Middle frontal gyrus (tissue), 1 donor: ENCODE results near the gene PLAGL1.
"Not testable (repeated sequence)": the region's sequence is repeated elsewhere in the genome, so short reads cannot be mapped to it uniquely, and the experiment has no call there.

Experiments
- DNase-seq: peaks from one replicate; pipeline ENCODE4 v3.0.0-alpha.2; 2015; ENCODE audit warnings: low spot score; ENCODE audit errors: extremely low spot score

PLAGL1 gene

GRCh38 chr6:144009628-144010027 is 1.6 kb upstream of the PLAGL1 start:
- not testable (repeated sequence) for DNase-seq

DNA sequence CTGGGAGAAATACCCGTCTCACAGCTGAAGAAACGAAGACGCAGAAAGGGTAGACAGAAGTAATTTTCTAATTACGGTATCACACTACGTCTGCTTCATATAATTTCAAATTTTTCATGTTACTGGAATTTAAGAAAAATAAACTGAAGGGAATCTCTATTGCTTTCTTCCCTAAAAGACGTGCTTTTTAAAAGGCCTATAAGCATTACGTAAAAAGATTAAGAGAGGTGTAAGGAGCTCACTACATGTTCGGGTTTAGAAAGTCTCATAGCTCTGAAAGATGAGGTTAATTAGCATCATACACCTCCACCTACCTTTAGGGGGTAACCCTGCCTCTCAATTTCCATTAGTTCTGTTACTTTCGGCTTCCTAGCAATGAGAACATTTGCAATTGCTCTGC is 787 bp upstream of the PLAGL1 start:
- no peak for DNase-seq

DNA sequence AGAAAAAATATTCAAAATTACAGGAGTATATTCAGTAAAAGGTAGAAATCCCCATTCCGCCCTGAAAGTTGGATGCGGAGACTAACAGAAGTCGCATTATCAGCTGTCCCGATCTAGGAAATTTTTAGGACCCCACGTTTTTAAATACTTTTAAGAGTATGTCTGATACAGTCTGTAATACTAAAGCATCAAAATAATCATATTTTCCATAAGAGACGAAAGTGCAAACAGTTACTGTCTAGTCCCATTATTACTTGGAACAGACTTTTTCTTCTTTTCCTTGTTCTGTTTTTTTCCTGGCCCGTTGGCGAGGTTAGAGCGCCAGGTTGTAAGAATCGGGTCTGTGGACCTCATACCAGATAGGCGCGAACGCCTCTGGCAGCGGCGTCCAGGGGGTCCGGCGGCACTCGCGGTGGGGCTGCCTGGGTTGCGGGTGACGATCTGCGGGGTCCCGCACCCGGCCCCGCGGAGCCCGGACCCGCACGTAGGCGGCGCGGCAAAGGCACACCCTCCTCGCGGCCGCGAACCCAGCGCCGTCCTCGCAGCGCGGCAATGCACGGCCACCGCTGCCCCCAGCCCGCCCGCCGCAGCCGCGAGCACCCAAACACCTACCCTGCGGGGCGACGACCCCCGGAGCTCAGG is 460 bp downstream of the PLAGL1 start:
- no peak for DNase-seq

- no peak for DNase-seq
Observed at GRCh38 chr6:144006736-144007477, 1.2 kb downstream of the PLAGL1 start.

DNA sequence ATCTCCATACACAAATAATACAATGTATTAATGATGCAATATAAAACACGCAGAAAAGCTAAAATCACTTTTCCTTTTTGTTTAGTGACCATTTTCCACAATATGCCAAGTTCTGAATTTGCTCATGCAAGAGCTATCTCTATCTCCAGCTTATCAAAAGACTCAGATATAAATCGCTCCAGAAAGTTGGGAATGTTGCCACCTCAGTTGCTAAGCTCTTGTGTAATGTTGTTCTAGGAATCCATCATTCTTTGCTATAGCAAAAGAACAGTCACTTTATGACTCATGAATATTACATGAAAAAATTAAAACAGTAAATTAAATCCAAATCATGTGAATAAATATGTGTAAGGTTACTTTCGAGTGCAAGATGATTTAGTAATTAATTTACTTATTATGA is 8.7 kb downstream of the PLAGL1 start:
- DNase-seq: no peak

GRCh38 chr6:143998686-143999085 is 9.4 kb downstream of the PLAGL1 start:
- DNase-seq: no peak

GRCh38 chr6:143993965-143994646 is 14.0 kb downstream of the PLAGL1 start:
- DNase-seq: no peak

DNA sequence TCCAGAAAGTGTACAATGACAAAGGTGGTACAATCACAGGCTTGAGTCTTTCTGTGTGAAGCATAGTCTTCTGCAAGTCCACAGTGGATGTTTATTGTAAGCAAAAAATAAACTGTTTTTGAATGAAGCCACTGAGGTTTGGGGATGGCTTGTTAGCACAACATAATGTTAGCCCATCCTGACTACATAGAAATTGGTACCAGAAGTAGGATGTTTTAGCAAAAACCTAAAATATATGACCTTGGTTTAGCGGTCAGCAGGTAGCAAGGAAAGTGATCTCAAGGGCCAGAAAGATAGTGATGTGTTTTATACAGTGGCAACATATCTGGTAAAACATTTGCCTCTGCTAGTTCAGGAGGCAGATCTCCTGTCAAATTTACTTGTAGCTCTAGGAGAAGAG is 15.8 kb downstream of the PLAGL1 start:
- no peak for DNase-seq

GRCh38 chr6:143986463-143987065 is 21.5 kb downstream of the PLAGL1 start:
- DNase-seq: no peak

GRCh38 chr6:143984666-143985065 is 23.4 kb downstream of the PLAGL1 start:
- DNase-seq: no peak

GRCh38 chr6:143982968-143983367 is 25.1 kb downstream of the PLAGL1 start:
- DNase-seq: no peak

DNA sequence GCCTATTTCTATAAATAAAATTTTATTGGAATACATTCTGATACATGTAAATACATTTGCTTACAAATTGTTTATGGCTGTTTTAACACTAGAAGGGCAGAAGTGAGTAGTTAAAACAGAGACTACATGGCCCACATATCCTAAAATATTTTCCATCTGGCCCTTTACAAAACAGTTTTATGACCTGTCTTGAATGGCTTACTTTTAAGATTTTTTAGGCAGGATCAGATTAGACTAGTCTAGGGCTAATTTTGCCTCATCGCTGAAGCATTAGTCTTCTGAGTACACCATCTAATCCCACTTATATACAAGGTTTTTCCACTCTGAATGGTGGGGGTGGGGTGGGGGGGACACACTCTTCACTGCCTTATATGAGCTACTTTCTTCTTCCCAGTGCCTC is 27.1 kb downstream of the PLAGL1 start:
- no peak for DNase-seq

GRCh38 chr6:143976806-143977349 is 31.2 kb downstream of the PLAGL1 start:
- no peak for DNase-seq

- no peak for DNase-seq
Observed at GRCh38 chr6:143974089-143974488, 34.0 kb downstream of the PLAGL1 start.

- DNase-seq: no peak
Observed at GRCh38 chr6:143973097-143973966, 34.7 kb downstream of the PLAGL1 start.

DNA sequence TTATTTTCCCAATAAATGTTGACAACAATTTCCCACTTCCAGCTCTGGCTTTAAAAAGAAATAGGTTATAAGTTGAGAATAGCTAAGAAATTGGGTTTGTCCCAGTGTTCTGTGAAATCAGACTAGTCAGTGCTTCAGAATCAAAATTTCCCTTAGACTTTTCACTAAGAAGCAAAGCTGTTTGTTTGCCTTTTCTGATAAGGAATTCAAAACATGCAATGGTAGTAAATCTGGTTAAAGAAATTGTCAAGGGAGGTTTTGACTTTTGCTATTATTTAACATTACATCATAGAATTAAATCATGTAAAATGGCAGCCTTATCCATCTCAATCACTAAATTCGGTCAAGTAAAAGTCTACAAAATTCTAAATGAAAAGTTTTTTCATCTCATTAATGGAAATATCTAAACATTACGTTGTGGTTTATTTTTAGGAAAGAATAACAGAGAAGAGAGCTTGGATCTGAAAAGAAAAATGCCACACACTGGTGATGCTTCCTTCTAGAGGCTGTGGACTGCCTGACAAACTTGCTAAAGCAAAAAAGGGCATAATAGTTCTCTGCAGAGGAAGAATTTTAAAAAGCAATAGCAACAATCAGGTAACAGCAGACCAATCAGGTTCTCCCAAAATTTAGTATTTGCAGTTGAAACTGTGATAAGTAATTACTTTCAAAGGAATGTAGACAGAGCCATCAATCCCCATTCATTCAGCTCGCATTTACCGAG is 36.4 kb downstream of the PLAGL1 start:
- no peak for DNase-seq

DNA sequence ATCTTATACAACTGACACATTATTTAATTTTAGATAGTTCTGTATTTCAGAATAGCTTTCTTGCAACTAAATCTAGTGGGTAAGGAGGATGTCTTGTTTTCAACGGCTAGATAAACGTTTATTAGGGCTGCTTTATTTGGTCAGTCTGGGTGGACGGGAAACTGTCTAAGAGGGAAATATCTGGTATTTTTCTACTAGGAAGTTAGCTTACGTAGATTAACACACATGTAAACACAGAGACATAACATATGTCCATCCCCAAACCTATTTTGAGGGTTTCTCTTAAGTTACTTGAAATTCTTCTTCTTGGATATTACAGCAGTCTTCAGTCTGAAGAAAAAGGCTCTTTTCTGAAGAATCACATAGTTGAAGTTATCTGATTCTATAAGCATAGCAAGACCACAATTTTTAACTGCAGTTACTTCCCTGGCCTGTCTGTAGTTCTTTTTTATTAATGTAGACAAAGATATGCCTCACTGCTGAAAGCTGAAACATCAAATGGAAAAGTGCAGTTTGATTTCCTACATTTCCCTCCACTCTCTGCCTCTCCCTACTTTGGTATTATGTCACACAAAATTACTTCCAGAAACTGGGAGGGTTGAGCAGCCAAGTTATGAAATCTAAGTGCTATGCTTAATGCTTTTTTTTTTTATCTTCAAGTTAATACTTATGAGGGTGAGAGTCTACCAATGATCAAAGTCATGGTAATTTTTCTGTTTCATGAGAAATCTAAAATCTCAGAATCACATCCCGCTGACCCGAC is 37.4 kb downstream of the PLAGL1 start:
- DNase-seq: no peak

- no peak for DNase-seq
Observed at GRCh38 chr6:143969077-143969476, 39.0 kb downstream of the PLAGL1 start.

- no peak for DNase-seq
Observed at GRCh38 chr6:143967706-143968376, 40.2 kb downstream of the PLAGL1 start.
